Heart left ventricle (tissue), 16 donors: ENCODE results near the gene CALML5. TPM values are rescaled to one million over a fixed set of nuclear protein-coding genes. Genes with fewer than 3 reads are reported as not detected.

Source experiments
- ATAC-seq, 4 donors: fragments of 200-7000 bp; cut with Tn5 transposase; one replicate each; pipeline ENCODE4 v1.9.1; 2020 to 2022; ENCODE audit warnings: moderate library complexity in 4 of 4, mild to moderate bottlenecking in 3 of 4, moderate number of reproducible peaks in 1 of 4
- DNase-seq, 5 donors: peaks; one replicate each; pipeline ENCODE4 v3.0.0-alpha.2; 2020
- H3K27ac ChIP-seq, 12 donors: fragments of 200-600 bp; sonication (generic) in 4 of 12; one replicate each; pipeline versions ENCODE4 v1.5.0 to v1.8.0; 2016 to 2022; ENCODE audit warnings: mild to moderate bottlenecking in 2 of 12
- H3K27me3 ChIP-seq, 9 donors: fragments of 200-600 bp; sonication (generic) in 2 of 9; one replicate each; pipeline versions ENCODE4 v1.5.1 to v1.8.0; 2016 to 2022; ENCODE audit warnings: mild to moderate bottlenecking in 3 of 9
- H3K36me3 ChIP-seq, 9 donors: fragments of 200-600 bp; sonication (generic) in 2 of 9; one replicate each; pipeline versions ENCODE4 v1.5.0 to v1.8.0; 2018 to 2022; ENCODE audit warnings: mild to moderate bottlenecking in 2 of 9
- H3K4me1 ChIP-seq, 12 donors: fragments of 200-600 bp; sonication (generic) in 4 of 12; one replicate each; pipeline versions ENCODE4 v1.5.0 to v1.8.0; 2016 to 2022; ENCODE audit warnings: mild to moderate bottlenecking in 3 of 12
- H3K4me3 ChIP-seq, 12 donors: fragments of 200-600 bp; sonication (generic) in 4 of 12; one replicate each; pipeline versions ENCODE4 v1.5.0 to v1.8.0; 2017 to 2022; ENCODE audit warnings: mild to moderate bottlenecking in 9 of 12, moderate library complexity in 4 of 12
- H3K9me3 ChIP-seq, 12 donors: fragments of 200-600 bp; sonication (generic) in 4 of 12; one replicate each; pipeline versions ENCODE4 v1.5.0 to v1.8.0; 2016 to 2022; ENCODE audit warnings: mild to moderate bottlenecking in 1 of 12
- CTCF ChIP-seq, 12 donors: fragments of 200-600 bp; sonication (generic) in 4 of 12; IDR thresholded peaks; one replicate each; pipeline versions ENCODE4 v1.5.0 to v1.8.0; 2018 to 2022; ENCODE audit warnings: antibody characterized with exemption in 12 of 12, mild to moderate bottlenecking in 5 of 12
- POLR2A ChIP-seq, 2 donors: fragments of 450-650 bp; IDR thresholded peaks; one replicate each; pipeline ENCODE4 v1.6.1; 2017; ENCODE audit warnings: antibody characterized with exemption in 2 of 2, mild to moderate bottlenecking in 2 of 2, moderate library complexity in 2 of 2
- WGBS, 4 donors: extraction: QIAGEN DNeasy Blood & Tissue Kit in 2 of 4; methylation state at CpG; one replicate each; pipeline versions ENCODE4 v1.1.5 to v1.1.7; 2013 to 2018; 5-methylcytosine and 5-hydroxymethylcytosine counted together
- intact Hi-C, 10 donors: fragments of 100-400 bp; cut with DNase I; formaldehyde crosslinking; loops; one replicate each; pipeline versions ENCODE4 v1.11.1 to v1.14.2; 2022
- polyA plus RNA-seq, 2 donors: library from polyadenylated mRNA; stranded (reverse); fragments of 200-250 nt; gene quantifications; one replicate each; pipeline ENCODE4 v1.2.3, GENCODE V29; 2013
- total RNA-seq, 9 donors: library from RNA; depleted of rRNA in 2 of 9; stranded (reverse); fragments of >200 nt in 2 of 9; fragmentation: NEBNext Ultra II Directional in 3 of 9; extraction: Animal tissue kit (Norgen Biotek cat#: 25700) in 3 of 9; gene quantifications; one replicate each; pipeline versions ENCODE4 v1.1.0 to v1.2.4, GENCODE V29; 2016 to 2023
- donor health status: ischemic (EF 13 %, LVEDD 7.1; RV severe dilation, severe dysfunction).
- donor health status: healthy with polysubstance abuse.
- donor health status: DM: no; HTN: yes; CAD: no.
- donor health status: DM: no; HTN: no; CAD: no.
- donor health status: ischemic (EF 25% LVEDD 6.9; RV normal size, moderate dysfunction).
- donor health status: ischemic (EF 25% LVEDD 5.7; RV mildly dilated, moderate dysfunction).
- donor health status: healthy.
- donor health status: DM: yes; HTN: yes; CAD: no.
- donor health status: ischemic (EF 35%, LVEDD 5.7; RV mildly dilated, moderate dysfunction).
- donor health status: nonischemic (EF 11% LVEDD 7.7; RV severe dilation, severe dysfunction).
- donor health status: DM: yes; HTN: yes; CAD: no.
- donor health status: PGD.
- donor health status: ischemic (EF 29% LVEDD 5.4; RV normal size, mild dysfunction).
- donor health status: nonischemic (EF 23%, LVEDD 6.1; RV moderate dilation, normal function).

The CALML5 gene
- total and polyA plus RNA-seq, 11 donors = not detected

DNA sequence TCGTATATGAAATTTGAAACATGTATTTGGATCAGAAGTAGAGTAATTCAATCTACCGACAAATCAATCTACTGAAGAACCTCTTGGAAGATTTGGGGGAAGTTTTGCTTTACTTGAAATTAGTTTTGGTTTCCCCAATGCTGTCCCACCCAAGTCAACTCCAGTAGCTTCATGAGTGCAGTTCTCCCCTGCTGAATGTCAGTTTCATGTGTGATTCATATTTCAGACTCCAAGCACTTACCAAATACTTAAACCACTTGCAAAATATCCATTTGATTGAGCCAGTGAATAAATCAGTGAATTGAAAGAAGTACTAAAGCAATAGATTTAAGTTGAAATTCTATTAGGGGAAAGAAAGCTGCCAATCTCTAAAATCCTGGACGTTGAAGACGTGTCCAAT, 9.3 kb downstream of the CALML5 start:
- ATAC-seq = no peak
- no peak overlapping the region for H3K4me3 ChIP-seq
- no peak overlapping the region for H3K27ac ChIP-seq
- TF ChIP-seq CTCF (IDR thresholded peaks at IDR 0.05) = no peak
- TF ChIP-seq POLR2A (IDR thresholded peaks at IDR 0.05) = no peak
- H3K4me1 ChIP-seq = no peaks in the 10 kb centered on the region
- H3K9me3 ChIP-seq = peaks cover 0 to 9% (median 0%) of the 10 kb centered on the region in 12 donors
- DNase-seq = no peak
- intact Hi-C loops = no loop called here
- peaks cover 0 to 6% (median 0%) of the 10 kb centered on the region in 9 donors for H3K27me3 ChIP-seq
- 91 to 95% (median 93%) methylated on average over 4 of the region's 4 CpGs for WGBS, 4 donors
- H3K36me3 ChIP-seq = no peaks in the 10 kb centered on the region

DNA sequence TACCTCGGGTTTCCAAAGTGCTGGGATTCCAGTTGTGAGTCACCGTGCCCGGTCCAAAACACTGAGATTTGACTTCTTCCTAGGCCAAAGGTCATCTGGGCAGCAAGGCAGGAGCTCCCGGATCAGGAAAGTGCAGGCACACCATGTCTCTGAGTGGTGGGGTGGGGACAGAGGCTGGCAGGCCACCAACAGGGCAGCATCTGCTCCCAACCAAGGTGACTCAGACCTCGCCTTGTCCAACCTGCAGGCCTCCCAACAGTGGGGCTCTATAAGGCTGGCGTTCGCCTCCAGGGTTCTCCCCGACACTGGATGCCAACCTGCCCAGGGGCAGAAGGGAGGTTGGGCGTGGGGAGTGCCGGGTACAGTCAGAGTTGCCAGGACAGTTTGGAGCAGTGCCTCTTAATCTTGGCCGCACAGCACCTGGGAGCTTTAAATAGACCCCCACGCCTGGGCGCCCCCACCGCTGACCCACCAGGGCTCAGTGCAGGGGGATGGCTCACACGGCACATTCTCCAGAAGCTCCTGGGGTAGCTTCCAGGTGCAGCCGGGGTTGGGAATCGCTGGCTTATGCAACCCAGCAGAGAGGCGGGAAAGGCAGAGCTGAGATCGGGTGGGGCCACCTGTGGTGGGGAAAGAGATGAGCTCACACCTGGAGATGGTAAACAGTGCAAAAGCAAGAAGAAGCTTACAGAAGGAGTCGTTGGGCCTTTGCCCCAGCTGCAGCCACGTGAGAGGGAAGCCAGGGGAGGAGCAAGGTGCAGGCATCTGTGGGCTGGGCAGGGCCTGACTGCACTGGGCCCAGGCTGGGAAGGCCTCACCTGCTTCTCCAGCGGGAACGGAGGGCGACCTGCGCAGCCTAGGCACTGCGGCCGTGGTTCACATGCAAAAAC, 10.9 kb downstream of the CALML5 start:
- no peak overlapping the region for H3K27ac ChIP-seq
- intact Hi-C loops = no loop called here
- DNase-seq (no peak), ATAC-seq (peak in 2 of 4 donors; percentile 36 to 44)
- TF ChIP-seq CTCF (IDR thresholded peaks at IDR 0.05) (no peak), POLR2A (IDR thresholded peaks at IDR 0.05) (no peak)
- H3K27me3 ChIP-seq = peaks cover 0 to 6% (median 0%) of the 10 kb centered on the region in 9 donors
- no peaks in the 10 kb centered on the region for H3K4me1 ChIP-seq
- H3K4me3 ChIP-seq = no peak overlapping the region
- peaks cover 0 to 9% (median 0%) of the 10 kb centered on the region in 12 donors for H3K9me3 ChIP-seq
- H3K36me3 ChIP-seq = no peaks in the 10 kb centered on the region
- WGBS, 4 donors = 84 to 91% (median 88%) methylated on average over 23 to 27 of the region's 27 CpGs

DNA sequence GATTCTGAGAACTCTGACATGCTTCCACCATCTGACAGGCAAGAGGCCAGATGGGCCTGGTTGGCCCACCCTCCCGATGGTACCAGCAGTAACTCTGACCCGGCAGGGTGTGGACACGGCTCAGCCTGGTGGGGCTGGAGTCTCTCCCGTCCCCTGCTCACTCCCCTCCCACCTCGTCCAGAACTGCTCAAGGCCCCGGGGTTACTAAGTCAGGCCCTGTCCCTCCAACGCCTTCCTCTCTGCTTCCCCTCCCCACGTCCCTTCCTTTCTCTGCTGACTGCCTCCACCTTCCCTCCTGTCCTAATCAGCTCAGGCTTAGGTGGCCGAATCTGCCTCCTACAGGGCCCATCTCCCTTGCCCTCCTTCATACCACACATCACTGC, 12.5 kb downstream of the CALML5 start:
- 61 to 74% (median 67%) methylated on average over 9 of the region's 9 CpGs for whole genome bisulfite sequencing, 4 donors
- ATAC-seq = no peak

More for the DNA sequence above, 12.5 kb downstream of the CALML5 start:
- no peak for DNase-seq
- Histone ChIP-seq H3K27ac (no peak overlapping the region), H3K4me1 (no peaks in the 10 kb centered on the region), H3K36me3 (no peaks in the 10 kb centered on the region), H3K9me3 (peaks cover 0 to 2% (median 0%) of the 10 kb centered on the region in 12 donors), H3K4me3 (no peak overlapping the region), H3K27me3 (peaks cover 0 to 6% (median 0%) of the 10 kb centered on the region in 9 donors)
- TF ChIP-seq POLR2A (IDR thresholded peaks at IDR 0.05) = no peak
- no peak for TF ChIP-seq CTCF (IDR thresholded peaks at IDR 0.05)
- intact Hi-C loops = no loop called here
